Subcutaneous abdominal adipose tissue (tissue), 5 donors: ENCODE measurements around the gene SERINC5.
"Not testable (repeated sequence)": the region's sequence is repeated elsewhere in the genome, so short reads cannot be mapped to it uniquely, and the experiment has no call there.

Experiments used
- H3K27ac ChIP-seq: one replicate; pipeline ENCODE4 v1.7.0; 2013; ENCODE audit warnings: low read depth, mild to moderate bottlenecking, inconsistent platforms, low read length, moderate library complexity
- H3K27me3 ChIP-seq, 5 donors: one replicate each; pipeline ENCODE4 v1.7.0; 2013; ENCODE audit warnings: low read length in 5 of 5, inconsistent platforms in 1 of 5; ENCODE audit not compliant: control insufficient read depth in 5 of 5, insufficient read depth in 4 of 5
- H3K36me3 ChIP-seq, 5 donors: one replicate each; pipeline ENCODE4 v1.7.0; 2013; ENCODE audit warnings: low read length in 5 of 5; ENCODE audit not compliant: control insufficient read depth in 5 of 5, insufficient read depth in 5 of 5
- H3K4me1 ChIP-seq, 5 donors: one replicate each; pipeline ENCODE4 v1.7.0; 2013; ENCODE audit warnings: low read length in 5 of 5, mild to moderate bottlenecking in 3 of 5, moderate library complexity in 1 of 5; ENCODE audit not compliant: control insufficient read depth in 5 of 5, insufficient read depth in 5 of 5
- H3K4me3 ChIP-seq, 5 donors: one replicate each; pipeline ENCODE4 v1.7.0; 2013; ENCODE audit warnings: low read length in 5 of 5, low read depth in 1 of 5
- H3K9ac ChIP-seq, 5 donors: one replicate each; pipeline ENCODE4 v1.7.0; 2013; ENCODE audit warnings: low read length in 5 of 5, mild to moderate bottlenecking in 4 of 5, moderate library complexity in 3 of 5
- H3K9me3 ChIP-seq, 5 donors: one replicate each; pipeline ENCODE4 v1.7.0; 2013; ENCODE audit warnings: low read length in 5 of 5; ENCODE audit not compliant: control insufficient read depth in 5 of 5
- donor health status: healthy.
- donor health status: healthy.
- donor health status: healthy.
- donor health status: healthy.
- donor health status: healthy.

Gene SERINC5

GRCh38 chr5:80138486-80138885 lies 117.4 kb downstream of the SERINC5 start:
- Histone ChIP-seq H3K27me3 (no peaks in the 10 kb centered on the region), H3K9ac (no peak overlapping the region), H3K4me3 (no peak overlapping the region), H3K36me3 (peaks cover 0 to 8% (median under 1%) of the 10 kb centered on the region in 5 donors), H3K9me3 (no peaks in the 10 kb centered on the region), H3K4me1 (peaks cover 8 to 36% (median 22%) of the 10 kb centered on the region in 5 donors), H3K27ac (no peak overlapping the region)

DNA sequence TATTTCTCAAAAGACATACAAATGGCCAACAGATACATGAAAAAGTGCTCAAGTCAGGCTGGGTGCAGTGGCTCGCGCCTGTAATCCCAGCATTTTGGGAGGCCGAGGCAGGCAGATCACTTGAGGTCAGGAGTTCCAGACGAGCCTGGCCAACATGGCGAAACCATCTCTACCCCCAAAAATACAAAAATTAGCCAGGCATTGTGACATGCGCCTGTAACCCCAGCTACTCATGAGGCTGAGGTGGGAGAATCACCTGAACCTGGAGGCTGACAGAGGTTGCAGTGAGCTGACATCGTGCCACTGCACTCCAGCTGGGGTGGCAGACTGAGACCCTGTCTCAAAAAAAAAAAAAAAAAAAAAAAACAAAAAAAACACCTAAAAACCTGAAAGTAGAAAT lies 119.0 kb downstream of the SERINC5 start:
- not testable (repeated sequence) for H3K27ac ChIP-seq, H3K9me3 ChIP-seq, H3K9ac ChIP-seq, H3K4me3 ChIP-seq, H3K36me3 ChIP-seq, H3K27me3 ChIP-seq
- peaks cover 8 to 29% (median 15%) of the 10 kb centered on the region in 5 donors for H3K4me1 ChIP-seq

DNA sequence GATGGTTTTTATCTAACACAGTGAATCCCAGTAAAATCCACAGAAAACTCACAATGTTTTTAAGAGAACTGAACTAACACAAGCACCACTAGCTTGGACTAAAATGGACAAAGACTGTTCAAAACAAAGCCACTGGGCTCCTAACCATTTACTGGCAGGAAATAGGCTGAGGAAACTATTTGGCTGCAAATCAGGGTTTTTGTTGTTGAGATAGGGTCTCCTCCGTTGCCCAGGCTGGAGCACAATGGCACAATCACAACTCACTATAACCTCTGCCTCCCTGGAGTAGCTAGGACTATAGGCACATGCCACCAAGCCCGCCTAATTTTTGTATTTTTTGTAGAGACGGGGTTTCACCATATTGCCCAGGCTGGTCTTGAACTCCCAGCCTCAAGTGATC lies 121.0 kb downstream of the SERINC5 start:
- no peaks in the 10 kb centered on the region for H3K27me3 ChIP-seq
- peaks cover 0 to 3% (median 0%) of the 10 kb centered on the region in 5 donors for H3K36me3 ChIP-seq
- H3K9ac ChIP-seq = no peak overlapping the region
- peaks cover 0 to 16% (median 3%) of the 10 kb centered on the region in 5 donors for H3K4me1 ChIP-seq
- H3K27ac ChIP-seq = no peak overlapping the region
- H3K9me3 ChIP-seq = no peaks in the 10 kb centered on the region
- no peak overlapping the region for H3K4me3 ChIP-seq

GRCh38 chr5:80129146-80129545 lies 126.7 kb downstream of the SERINC5 start:
- Histone ChIP-seq H3K9ac (no peak overlapping the region), H3K27me3 (no peaks in the 10 kb centered on the region), H3K4me1 (peaks cover 0 to 12% (median 4%) of the 10 kb centered on the region in 5 donors), H3K4me3 (no peak overlapping the region), H3K27ac (no peak overlapping the region), H3K36me3 (no peaks in the 10 kb centered on the region), H3K9me3 (peaks cover 0 to 4% (median 0%) of the 10 kb centered on the region in 5 donors)

- Histone ChIP-seq H3K9me3 (peaks cover 0 to 4% (median 0%) of the 10 kb centered on the region in 5 donors), H3K9ac (no peak overlapping the region), H3K27ac (no peak overlapping the region), H3K36me3 (no peaks in the 10 kb centered on the region), H3K4me3 (no peak overlapping the region), H3K4me1 (peaks cover 0 to 12% (median 4%) of the 10 kb centered on the region in 5 donors), H3K27me3 (no peaks in the 10 kb centered on the region)
Observed at GRCh38 chr5:80128141-80128540, 127.7 kb downstream of the SERINC5 start.

- H3K27me3 ChIP-seq = no peaks in the 10 kb centered on the region
- H3K4me1 ChIP-seq = peaks cover 0 to 12% (median 4%) of the 10 kb centered on the region in 5 donors
- peaks cover 0 to 4% (median 0%) of the 10 kb centered on the region in 5 donors for H3K9me3 ChIP-seq
- no peak overlapping the region for H3K4me3 ChIP-seq
- no peak overlapping the region for H3K9ac ChIP-seq
- no peak overlapping the region for H3K27ac ChIP-seq
- H3K36me3 ChIP-seq = no peaks in the 10 kb centered on the region
Observed at GRCh38 chr5:80127116-80127552, 128.7 kb downstream of the SERINC5 start.

GRCh38 chr5:80125962-80126480 lies 129.8 kb downstream of the SERINC5 start:
- Histone ChIP-seq H3K4me3 (no peak overlapping the region), H3K27me3 (no peaks in the 10 kb centered on the region), H3K27ac (no peak overlapping the region), H3K9ac (no peak overlapping the region), H3K4me1 (peaks cover 0 to 12% (median 4%) of the 10 kb centered on the region in 5 donors), H3K9me3 (peaks cover 0 to 4% (median 0%) of the 10 kb centered on the region in 5 donors), H3K36me3 (no peaks in the 10 kb centered on the region)

GRCh38 chr5:80125022-80125961 lies 130.6 kb downstream of the SERINC5 start:
- no peaks in the 10 kb centered on the region for H3K27me3 ChIP-seq
- H3K27ac ChIP-seq = peak overlapping the region; percentile 15
- H3K4me1 ChIP-seq = peaks cover 0 to 12% (median 4%) of the 10 kb centered on the region in 5 donors
- no peak overlapping the region for H3K9ac ChIP-seq
- no peaks in the 10 kb centered on the region for H3K36me3 ChIP-seq
- H3K9me3 ChIP-seq = peaks cover 0 to 4% (median 0%) of the 10 kb centered on the region in 5 donors
- no peak overlapping the region for H3K4me3 ChIP-seq

DNA sequence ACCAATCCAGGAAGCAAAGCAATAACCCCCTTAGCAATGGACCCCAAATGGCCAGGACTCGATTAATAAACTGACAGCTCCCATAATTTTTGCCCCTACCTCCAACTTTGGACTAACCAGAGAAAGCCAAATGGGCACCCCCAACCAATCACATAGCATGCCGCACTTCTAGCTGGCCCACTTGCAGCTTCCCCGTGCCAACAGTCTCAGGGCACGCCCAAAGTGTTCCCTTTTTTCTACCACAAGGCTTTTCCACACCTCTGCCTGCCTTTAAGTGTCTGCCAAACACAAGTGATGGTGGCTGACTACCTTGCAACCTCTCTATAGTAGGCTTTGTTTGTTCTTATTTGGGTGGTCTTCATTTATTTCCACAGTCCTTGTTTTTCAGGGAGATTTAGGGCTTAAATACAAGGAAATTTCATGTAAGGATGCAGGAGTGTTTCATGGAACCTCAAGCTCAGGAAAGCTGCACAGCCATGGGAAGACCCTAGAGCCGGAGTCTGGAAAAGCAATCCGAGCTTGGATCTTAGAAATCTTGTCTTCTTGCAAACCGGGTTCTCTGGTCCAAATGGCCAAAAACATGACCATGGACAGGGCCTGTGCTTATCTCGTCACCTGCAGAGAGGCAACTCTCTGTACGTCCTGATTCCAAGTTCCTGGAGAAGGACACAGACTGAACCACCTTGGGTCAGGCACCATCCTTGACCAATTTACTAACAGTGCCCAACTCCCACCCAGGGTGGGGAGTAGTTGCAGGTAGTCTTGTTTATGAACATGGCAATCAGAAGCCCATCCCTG lies 131.5 kb downstream of the SERINC5 start:
- peaks cover 0 to 12% (median 4%) of the 10 kb centered on the region in 5 donors for H3K4me1 ChIP-seq
- H3K27me3 ChIP-seq = no peaks in the 10 kb centered on the region
- H3K9ac ChIP-seq = no peak overlapping the region
- H3K27ac ChIP-seq = no peak overlapping the region
- no peak overlapping the region for H3K4me3 ChIP-seq
- H3K9me3 ChIP-seq = peaks cover 0 to 4% (median 0%) of the 10 kb centered on the region in 5 donors
- H3K36me3 ChIP-seq = no peaks in the 10 kb centered on the region
